Fibroblast of mammary gland (primary cell): ENCODE measurements around the gene ANO1.

Experiments used
- DNase-seq: peaks from one replicate; pipeline ENCODE4 v3.0.0-alpha.2; 2010; ENCODE audit warnings: low read depth
- H3K4me3 ChIP-seq: 2 replicates; pipeline ENCODE4 v1.5.1; 2011; ENCODE audit warnings: low read depth, mild to moderate bottlenecking, low read length, moderate library complexity; ENCODE audit not compliant: control insufficient read depth
- TF ChIP-seq, protein P1 (sequence below): conservative IDR thresholded peaks from 2 replicates; pipeline ENCODE4 v1.5.1; 2011; ENCODE audit warnings: low read depth, low read length, inconsistent platforms; ENCODE audit not compliant: control insufficient read depth, insufficient read depth

ANO1 gene

DNA sequence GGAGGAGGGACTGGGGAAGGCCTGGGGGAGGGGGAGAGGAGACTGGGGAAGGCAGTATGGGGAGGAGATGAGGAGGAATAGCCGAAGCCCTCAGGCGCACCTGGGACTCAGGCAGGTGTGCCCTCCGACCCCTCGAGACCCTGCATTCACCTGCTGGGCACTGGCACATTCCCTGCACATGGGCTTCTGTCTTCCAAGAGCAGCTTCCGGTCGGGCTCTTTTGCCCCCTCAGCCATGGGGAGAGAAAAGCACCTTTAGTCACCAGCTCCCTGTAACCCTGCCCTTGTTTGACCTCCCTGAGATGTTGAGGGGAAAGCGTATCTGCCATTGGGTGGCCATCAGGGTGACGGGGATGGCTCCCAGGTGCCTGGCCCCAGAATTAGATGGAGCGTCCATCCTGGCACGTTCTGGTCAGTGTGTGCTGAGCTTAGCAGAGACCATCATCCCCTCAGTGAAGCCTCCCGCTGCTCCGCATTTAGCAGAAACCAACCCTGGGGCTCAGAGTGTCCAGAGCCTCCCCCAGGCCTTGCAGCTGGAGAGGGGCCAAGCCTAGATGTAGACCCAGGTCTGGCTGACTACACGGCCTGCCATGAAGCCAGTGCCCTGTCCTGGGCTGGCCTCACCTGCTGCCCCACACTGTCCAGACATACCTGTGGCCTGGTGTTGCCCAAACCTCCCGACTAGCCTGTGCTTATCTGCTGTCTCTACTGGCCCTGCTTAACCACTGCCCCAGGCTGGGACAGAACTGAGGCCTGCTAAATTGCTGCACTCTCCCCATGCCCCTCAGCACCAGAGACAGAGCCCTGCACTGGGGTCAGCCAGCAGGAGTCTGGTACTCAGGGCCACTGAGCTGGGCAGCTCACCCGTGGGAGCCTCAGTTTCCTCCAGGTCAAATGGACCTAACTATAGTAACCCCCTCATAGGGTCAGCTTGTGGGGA, 6.2 kb downstream of the ANO1 start:
- H3K4me3 ChIP-seq = no peak overlapping the region

DNA sequence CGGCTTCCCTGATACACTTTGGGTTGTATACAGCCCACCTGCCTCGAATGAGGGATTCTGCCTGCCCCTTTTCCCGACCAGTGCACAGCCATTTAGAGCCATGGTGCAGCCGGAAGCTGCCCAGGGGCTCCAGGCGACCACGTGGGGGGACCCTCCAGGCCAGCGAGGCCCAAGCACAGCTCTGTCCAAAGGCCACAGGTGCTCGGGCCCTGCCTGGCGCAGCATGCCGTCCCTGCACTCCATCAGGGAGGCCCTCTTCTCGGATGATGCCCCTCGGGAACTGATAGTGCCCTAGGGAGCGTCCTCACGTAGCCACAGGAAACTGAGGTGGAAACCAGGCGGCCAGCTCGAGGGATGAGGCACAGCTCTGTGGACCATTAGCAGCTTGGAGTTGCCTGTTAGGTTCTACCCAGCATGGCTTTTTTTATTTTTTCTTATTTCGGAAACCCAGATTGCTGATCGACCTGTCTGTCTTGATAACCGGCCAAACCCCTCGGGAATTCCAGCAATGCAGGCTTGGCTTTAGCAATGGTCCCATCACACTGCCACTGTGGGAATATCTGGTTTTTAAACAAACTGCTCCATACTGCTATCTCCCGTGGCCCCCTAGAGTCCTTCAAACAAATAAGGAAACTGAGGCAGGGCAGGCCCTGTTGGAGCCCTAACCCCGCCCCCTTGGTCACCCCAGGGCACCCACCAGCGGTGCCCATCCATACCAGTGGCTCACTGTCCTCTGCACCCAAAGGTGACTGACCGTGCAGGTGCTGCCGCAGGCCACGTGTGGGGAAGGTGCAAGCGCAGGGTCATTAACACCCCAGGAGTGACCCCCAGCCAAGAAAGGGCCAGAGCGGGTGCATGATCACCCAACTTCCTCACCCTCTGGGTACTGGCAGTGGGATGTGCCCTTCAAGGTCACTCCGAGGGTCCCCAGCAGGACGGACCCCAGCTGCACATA, 8.0 kb downstream of the ANO1 start:
- H3K4me3 ChIP-seq = no peak overlapping the region
- TF ChIP-seq, protein P1, sequence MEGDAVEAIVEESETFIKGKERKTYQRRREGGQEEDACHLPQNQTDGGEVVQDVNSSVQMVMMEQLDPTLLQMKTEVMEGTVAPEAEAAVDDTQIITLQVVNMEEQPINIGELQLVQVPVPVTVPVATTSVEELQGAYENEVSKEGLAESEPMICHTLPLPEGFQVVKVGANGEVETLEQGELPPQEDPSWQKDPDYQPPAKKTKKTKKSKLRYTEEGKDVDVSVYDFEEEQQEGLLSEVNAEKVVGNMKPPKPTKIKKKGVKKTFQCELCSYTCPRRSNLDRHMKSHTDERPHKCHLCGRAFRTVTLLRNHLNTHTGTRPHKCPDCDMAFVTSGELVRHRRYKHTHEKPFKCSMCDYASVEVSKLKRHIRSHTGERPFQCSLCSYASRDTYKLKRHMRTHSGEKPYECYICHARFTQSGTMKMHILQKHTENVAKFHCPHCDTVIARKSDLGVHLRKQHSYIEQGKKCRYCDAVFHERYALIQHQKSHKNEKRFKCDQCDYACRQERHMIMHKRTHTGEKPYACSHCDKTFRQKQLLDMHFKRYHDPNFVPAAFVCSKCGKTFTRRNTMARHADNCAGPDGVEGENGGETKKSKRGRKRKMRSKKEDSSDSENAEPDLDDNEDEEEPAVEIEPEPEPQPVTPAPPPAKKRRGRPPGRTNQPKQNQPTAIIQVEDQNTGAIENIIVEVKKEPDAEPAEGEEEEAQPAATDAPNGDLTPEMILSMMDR = no peak
- DNase-seq = no peak

More for the DNA sequence above, 6.2 kb downstream of the ANO1 start:
- DNase-seq = no peak
- TF ChIP-seq, protein P1 = no peak

GRCh38 chr11:70087446-70088167, 9.5 kb downstream of the ANO1 start:
- DNase-seq = no peak
- TF ChIP-seq, protein P1 = no peak
- H3K4me3 ChIP-seq = no peak overlapping the region

DNA sequence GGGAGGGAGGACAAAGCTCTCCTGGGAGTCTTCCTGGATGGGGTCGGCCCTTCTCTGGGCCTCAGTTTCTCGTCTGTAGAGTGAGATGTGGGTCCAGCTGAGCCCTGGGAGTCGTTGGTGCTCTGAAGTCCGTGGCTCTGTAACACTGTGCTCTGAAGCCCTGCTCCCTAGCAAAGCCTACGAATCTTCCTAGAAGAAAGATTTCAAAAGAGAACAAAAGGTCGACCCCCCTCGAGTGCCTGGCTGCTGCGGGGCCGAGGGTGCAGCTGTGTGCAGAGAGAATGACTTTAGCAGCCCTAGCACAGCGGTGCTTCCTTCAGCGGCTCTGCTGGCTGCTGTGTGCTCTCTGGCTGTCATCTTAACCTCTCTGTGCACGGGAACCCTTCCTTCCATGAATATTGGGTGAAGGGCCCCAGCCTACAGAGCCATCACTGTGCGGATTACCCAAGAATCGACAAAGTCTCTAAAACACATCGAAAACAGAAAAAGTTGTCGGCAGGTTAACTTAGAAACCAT, 10.7 kb downstream of the ANO1 start:
- TF ChIP-seq, protein P1 = no peak
- no peak overlapping the region for H3K4me3 ChIP-seq
- DNase-seq = no peak

- TF ChIP-seq, protein P1 = no peak
- H3K4me3 ChIP-seq = no peak overlapping the region
- DNase-seq = no peak
Measured at GRCh38 chr11:70089631-70090030, 11.5 kb downstream of the ANO1 start.

DNA sequence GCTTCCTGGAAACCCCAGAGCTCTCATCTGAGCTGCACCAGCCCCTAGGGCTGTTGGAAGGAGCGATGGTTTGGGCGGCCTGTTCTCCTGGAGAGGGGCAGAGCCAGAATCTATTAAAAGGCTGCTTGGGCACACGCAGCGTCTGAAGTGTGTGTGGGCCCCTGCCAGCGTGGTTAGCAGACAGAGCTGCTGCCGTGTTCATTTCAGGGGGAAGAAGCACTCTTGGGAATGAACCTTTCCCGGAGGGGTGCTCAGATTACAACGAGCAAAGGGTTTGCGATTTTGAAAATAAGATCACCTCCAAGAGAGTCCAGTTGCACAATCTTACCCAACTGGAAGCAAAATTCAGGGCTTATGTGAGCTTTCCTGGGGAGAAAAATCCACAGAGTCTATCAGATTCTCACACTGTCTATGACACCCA, 12.9 kb downstream of the ANO1 start:
- TF ChIP-seq, protein P1 = no peak
- no peak overlapping the region for H3K4me3 ChIP-seq
- no peak for DNase-seq
